SU-DHL-6 (cell line): Measurements from ENCODE around the gene USP6NL.

Experiments used
- H2AFZ ChIP-seq: fragments of 200-600 bp; sonication (generic); 2 replicates; pipeline ENCODE4 v1.6.1; 2014; ENCODE audit warnings: low read depth, mild to moderate bottlenecking, moderate library complexity, mixed read lengths, antibody characterized with exemption, low read length; ENCODE audit not compliant: severe bottlenecking
- H3F3A ChIP-seq: fragments of 200-600 bp; shearing (Covaris generic); 2 replicates; pipeline ENCODE4 v1.6.0; 2016; ENCODE audit warnings: antibody characterized with exemption, mild to moderate bottlenecking; ENCODE audit not compliant: insufficient read depth
- H3K27ac ChIP-seq: fragments of 200-600 bp; sonication (generic); 2 replicates; pipeline ENCODE4 v1.5.1; 2016; ENCODE audit warnings: low read depth, mild to moderate bottlenecking, low read length, moderate library complexity, mixed read lengths
- H3K27me3 ChIP-seq: fragments of 200-600 bp; sonication (generic), shearing (Covaris generic); 2 replicates; pipeline ENCODE4 v1.6.0; 2014; ENCODE audit warnings: mild to moderate bottlenecking, low read length
- H3K36me3 ChIP-seq: fragments of 200-600 bp; sonication (generic); 2 replicates; pipeline ENCODE4 v1.6.1; 2014; ENCODE audit warnings: mild to moderate bottlenecking, low read length, mixed read lengths
- H3K4me2 ChIP-seq: fragments of 300-600, 200-600 bp; shearing (Covaris generic), sonication (generic); 2 replicates; pipeline ENCODE4 v1.6.0; 2014; ENCODE audit warnings: low read length, low read depth, mild to moderate bottlenecking; ENCODE audit not compliant: poor library complexity, severe bottlenecking
- H3K4me3 ChIP-seq: fragments of 200-600 bp; sonication (generic); 2 replicates; pipeline ENCODE4 v1.5.1; 2014; ENCODE audit warnings: antibody characterized with exemption, low read length, mild to moderate bottlenecking, mixed read lengths; ENCODE audit not compliant: insufficient read depth, poor library complexity, severe bottlenecking
- H3K79me2 ChIP-seq: fragments of 200-600 bp; sonication (generic); 2 replicates; pipeline ENCODE4 v1.6.1; 2014; ENCODE audit warnings: mild to moderate bottlenecking, low read length, moderate library complexity; ENCODE audit not compliant: insufficient read depth
- H3K9ac ChIP-seq: fragments of 200-600 bp; sonication (generic); 2 replicates; pipeline ENCODE4 v1.7.0; 2014; ENCODE audit warnings: mild to moderate bottlenecking, low read length
- H3K9me2 ChIP-seq: fragments of 200-600 bp; sonication (generic); replicated peaks from 2 replicates; pipeline ENCODE4 v1.6.1; 2014; ENCODE audit warnings: low read length; ENCODE audit not compliant: insufficient read depth
- H3K9me3 ChIP-seq: fragments of 200-600 bp; sonication (generic); 2 replicates; pipeline ENCODE4 v1.6.1; 2014; ENCODE audit warnings: low read length, mixed read lengths; ENCODE audit not compliant: insufficient read depth
- H4K20me1 ChIP-seq: fragments of 200-600 bp; sonication (generic); 2 replicates; pipeline ENCODE4 v1.6.1; 2014; ENCODE audit warnings: low read depth, mild to moderate bottlenecking, antibody characterized with exemption, low read length, moderate library complexity, mixed read lengths
- EZH2phosphoT487 ChIP-seq: fragments of 200-600 bp; sonication (generic), shearing (Covaris generic); conservative IDR thresholded peaks from 2 replicates; pipeline ENCODE4 v1.6.1; 2018; ENCODE audit warnings: mild to moderate bottlenecking, antibody characterized with exemption, low read length, moderate library complexity, mixed read lengths
- TF ChIP-seq, protein P1 (sequence below): fragments of 200-600 bp; sonication (generic); IDR thresholded peaks from one replicate; pipeline ENCODE4 v1.5.1; 2017; ENCODE audit warnings: antibody characterized with exemption, mild to moderate bottlenecking, low read length, moderate library complexity; ENCODE audit not compliant: insufficient read depth, poor library complexity, severe bottlenecking

USP6NL gene

DNA sequence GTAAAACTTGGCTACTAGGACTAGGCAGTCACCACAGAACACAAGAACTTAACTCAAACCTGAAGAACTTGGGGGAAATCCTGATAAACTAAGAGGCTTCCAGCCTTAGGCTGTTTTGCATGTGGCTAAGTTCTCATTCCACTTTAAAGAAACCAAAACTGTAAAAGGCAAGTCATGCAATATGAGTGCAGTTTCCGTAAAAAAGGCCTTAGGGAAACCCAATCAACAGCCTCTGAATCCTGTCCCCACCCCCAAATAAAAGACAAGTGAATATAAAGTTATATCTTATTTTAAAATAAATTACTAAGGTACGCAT lies 95.1 kb downstream of the USP6NL start:
- H3K36me3 ChIP-seq: peaks cover 14% of the 10 kb centered on the region; the same call in 1 of the 2 replicates
- H3K9ac ChIP-seq: no peak overlapping the region
- H3K4me2 ChIP-seq: peak overlapping the region; percentile 38
- peak overlapping the region; percentile 67 for H3K27ac ChIP-seq
- TF ChIP-seq EZH2phosphoT487: no peak
- TF ChIP-seq, protein P1, sequence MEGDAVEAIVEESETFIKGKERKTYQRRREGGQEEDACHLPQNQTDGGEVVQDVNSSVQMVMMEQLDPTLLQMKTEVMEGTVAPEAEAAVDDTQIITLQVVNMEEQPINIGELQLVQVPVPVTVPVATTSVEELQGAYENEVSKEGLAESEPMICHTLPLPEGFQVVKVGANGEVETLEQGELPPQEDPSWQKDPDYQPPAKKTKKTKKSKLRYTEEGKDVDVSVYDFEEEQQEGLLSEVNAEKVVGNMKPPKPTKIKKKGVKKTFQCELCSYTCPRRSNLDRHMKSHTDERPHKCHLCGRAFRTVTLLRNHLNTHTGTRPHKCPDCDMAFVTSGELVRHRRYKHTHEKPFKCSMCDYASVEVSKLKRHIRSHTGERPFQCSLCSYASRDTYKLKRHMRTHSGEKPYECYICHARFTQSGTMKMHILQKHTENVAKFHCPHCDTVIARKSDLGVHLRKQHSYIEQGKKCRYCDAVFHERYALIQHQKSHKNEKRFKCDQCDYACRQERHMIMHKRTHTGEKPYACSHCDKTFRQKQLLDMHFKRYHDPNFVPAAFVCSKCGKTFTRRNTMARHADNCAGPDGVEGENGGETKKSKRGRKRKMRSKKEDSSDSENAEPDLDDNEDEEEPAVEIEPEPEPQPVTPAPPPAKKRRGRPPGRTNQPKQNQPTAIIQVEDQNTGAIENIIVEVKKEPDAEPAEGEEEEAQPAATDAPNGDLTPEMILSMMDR: no peak
- no peak overlapping the region for H2AFZ ChIP-seq
- no peaks in the 10 kb centered on the region for H3K9me3 ChIP-seq
- peaks cover 65% of the 10 kb centered on the region for H3K79me2 ChIP-seq
- H3F3A ChIP-seq: peaks cover 41% of the 10 kb centered on the region
- no peak overlapping the region for H3K4me3 ChIP-seq
- H3K27me3 ChIP-seq: no peaks in the 10 kb centered on the region
- H3K9me2 ChIP-seq: no peaks in the 10 kb centered on the region
- no peaks in the 10 kb centered on the region for H4K20me1 ChIP-seq

DNA sequence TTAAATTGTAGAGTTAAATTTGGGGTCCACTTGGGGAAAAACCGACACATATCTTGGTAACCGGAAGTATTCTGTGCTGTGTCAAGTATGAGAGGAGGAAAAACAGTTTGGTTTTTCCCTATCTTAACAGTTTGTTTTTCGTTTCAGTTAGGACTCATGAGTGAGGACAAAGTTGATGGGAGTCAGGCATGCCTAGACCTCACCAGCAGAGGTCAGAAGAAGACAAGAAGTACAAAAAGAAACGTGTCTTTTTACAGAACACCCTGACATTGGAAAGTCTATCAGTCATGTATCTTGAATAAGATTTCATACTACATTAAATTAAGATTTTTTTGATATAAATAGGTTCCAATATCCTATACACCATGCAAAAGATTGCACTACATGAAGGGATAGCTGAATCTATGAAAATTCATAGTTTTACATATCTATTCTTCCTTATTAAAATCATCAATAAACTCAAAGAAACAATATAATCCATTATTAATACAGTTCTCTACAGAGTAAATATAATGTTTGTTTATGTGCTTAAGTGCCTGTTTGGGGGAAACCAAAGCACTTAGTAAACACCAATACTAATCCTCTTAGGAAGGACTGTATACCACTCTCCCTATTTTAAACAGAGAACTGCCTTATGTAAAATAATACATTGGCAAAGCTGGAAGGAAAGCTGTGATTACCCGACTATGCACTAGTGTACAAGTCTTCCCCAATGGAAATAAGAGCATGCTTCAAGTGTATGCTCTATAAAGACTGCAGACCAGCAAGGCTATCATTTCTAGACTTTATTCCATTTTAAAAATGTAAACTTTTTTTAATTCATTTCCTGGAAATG lies 95.6 kb downstream of the USP6NL start:
- Histone ChIP-seq H3K9me3 (no peaks in the 10 kb centered on the region), H3K79me2 (peaks cover 70% of the 10 kb centered on the region), H3K9me2 (no peaks in the 10 kb centered on the region), H3K4me3 (no peak overlapping the region), H3K9ac (no peak overlapping the region), H2AFZ (no peak overlapping the region), H3K4me2 (peak overlapping the region; percentile 38), H4K20me1 (no peaks in the 10 kb centered on the region), H3K27me3 (no peaks in the 10 kb centered on the region), H3K27ac (peak overlapping the region; percentile 67), H3K36me3 (peaks cover 14% of the 10 kb centered on the region; the same call in 1 of the 2 replicates), H3F3A (peaks cover 40% of the 10 kb centered on the region)
- no peak for TF ChIP-seq EZH2phosphoT487
- TF ChIP-seq, protein P1: peak; percentile 76

DNA sequence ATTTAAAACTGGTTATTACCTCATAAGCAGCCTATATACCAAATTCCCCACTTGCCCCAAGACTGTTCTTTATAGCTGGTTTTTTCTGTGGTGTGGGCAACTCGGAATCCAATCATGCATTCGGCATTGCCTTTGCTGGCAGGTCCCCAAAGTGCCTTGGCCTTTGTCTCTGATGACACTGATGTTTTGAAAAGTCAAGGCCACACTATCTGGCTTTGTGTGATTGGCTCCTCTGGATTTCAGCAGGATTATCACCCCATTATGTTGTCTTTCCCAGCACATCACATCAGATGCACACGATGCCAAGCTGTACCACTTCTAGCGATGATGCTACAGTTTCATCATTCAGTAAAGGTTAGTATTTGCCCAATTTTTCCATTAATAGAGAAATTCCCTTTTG lies 97.7 kb downstream of the USP6NL start:
- no peak for TF ChIP-seq EZH2phosphoT487
- TF ChIP-seq, protein P1: no peak
- no peak overlapping the region for H3K4me3 ChIP-seq
- H3K9me3 ChIP-seq: no peaks in the 10 kb centered on the region

More for the DNA sequence above, 97.7 kb downstream of the USP6NL start:
- peaks cover 67% of the 10 kb centered on the region for H3K79me2 ChIP-seq
- no peak overlapping the region for H3K27ac ChIP-seq
- no peak overlapping the region for H2AFZ ChIP-seq
- peaks cover 29% of the 10 kb centered on the region for H3F3A ChIP-seq
- no peaks in the 10 kb centered on the region for H4K20me1 ChIP-seq
- H3K4me2 ChIP-seq: no peak overlapping the region
- H3K27me3 ChIP-seq: no peaks in the 10 kb centered on the region
- H3K9me2 ChIP-seq: no peaks in the 10 kb centered on the region
- H3K9ac ChIP-seq: no peak overlapping the region
- H3K36me3 ChIP-seq: peaks cover 19% of the 10 kb centered on the region; the same call in 1 of the 2 replicates
